HUES64 (cell line): ENCODE measurements around the gene PLP2.

ENCODE experiments used
- H3K27ac ChIP-seq: 2 replicates; pipeline ENCODE4 v1.7.0; 2013; ENCODE audit warnings: low read depth, low read length, inconsistent platforms
- H3K27me3 ChIP-seq: 2 replicates; pipeline ENCODE4 v1.6.1; 2013; ENCODE audit warnings: mild to moderate bottlenecking, low read length; ENCODE audit not compliant: insufficient read depth
- H3K36me3 ChIP-seq: 2 replicates; pipeline ENCODE4 v1.6.1; 2013; ENCODE audit warnings: mild to moderate bottlenecking, low read length; ENCODE audit not compliant: insufficient read depth
- H3K4me1 ChIP-seq: 2 replicates; pipeline ENCODE4 v1.6.1; 2013; ENCODE audit warnings: mild to moderate bottlenecking, low read length, moderate library complexity; ENCODE audit not compliant: insufficient read depth
- H3K4me3 ChIP-seq: 2 replicates; pipeline ENCODE4 v1.5.1; 2013; ENCODE audit warnings: mild to moderate bottlenecking, low read length, moderate library complexity
- H3K9ac ChIP-seq: 2 replicates; pipeline ENCODE4 v1.6.1; 2013; ENCODE audit warnings: mild to moderate bottlenecking, low read depth, low read length
- H3K9me3 ChIP-seq: 2 replicates; pipeline ENCODE4 v1.6.1; 2013; ENCODE audit warnings: low read depth, low read length; ENCODE audit not compliant: insufficient read depth
- WGBS: fragments of 150-250, 120-280 bp; methylation state at CpG from one replicate; pipeline ENCODE4 v1.1.7; 2013; ENCODE audit warnings: missing lambda C conversion rate; 5-methylcytosine and 5-hydroxymethylcytosine counted together

PLP2 gene

GRCh38 chrX:49203536-49203935 lies 31.8 kb downstream of the PLP2 start:
- Histone ChIP-seq H3K9ac (no peak overlapping the region), H3K27me3 (peaks cover 8% of the 10 kb centered on the region; the same call in 1 of the 2 replicates), H3K36me3 (no peaks in the 10 kb centered on the region), H3K27ac (no peak overlapping the region), H3K4me3 (no peak overlapping the region), H3K9me3 (no peaks in the 10 kb centered on the region), H3K4me1 (no peaks in the 10 kb centered on the region)
- 75% methylated on average over 3 of the region's 3 CpGs for WGBS

- 0 out of 2 replicates have a peak, but pooled peaks cover 6% of the 10 kb centered on the region for H3K27me3 ChIP-seq
- no peaks in the 10 kb centered on the region for H3K9me3 ChIP-seq
- no peak overlapping the region for H3K27ac ChIP-seq
- H3K4me1 ChIP-seq, result no peaks in the 10 kb centered on the region
- WGBS, result 94% methylated on average over 6 of the region's 6 CpGs
- H3K4me3 ChIP-seq, result no peak overlapping the region
- H3K36me3 ChIP-seq, result no peaks in the 10 kb centered on the region
- no peak overlapping the region for H3K9ac ChIP-seq
Measured at GRCh38 chrX:49204017-49204416, 32.3 kb downstream of the PLP2 start.

- WGBS, result 83% methylated on average over 2 of the region's 4 CpGs
Measured at GRCh38 chrX:49204709-49205108, 33.0 kb downstream of the PLP2 start.

GRCh38 chrX:49205443-49205842 lies 33.7 kb downstream of the PLP2 start:
- Histone ChIP-seq H3K27me3 (no peaks in the 10 kb centered on the region), H3K9me3 (no peaks in the 10 kb centered on the region), H3K4me1 (no peaks in the 10 kb centered on the region), H3K4me3 (no peak overlapping the region), H3K36me3 (no peaks in the 10 kb centered on the region), H3K27ac (no peak overlapping the region), H3K9ac (no peak overlapping the region)
- 91% methylated on average over 12 of the region's 13 CpGs for WGBS

More at GRCh38 chrX:49204709-49205108, 33.0 kb downstream of the PLP2 start:
- Histone ChIP-seq H3K4me3 (no peak overlapping the region), H3K9ac (no peak overlapping the region), H3K4me1 (no peaks in the 10 kb centered on the region), H3K27ac (no peak overlapping the region), H3K9me3 (no peaks in the 10 kb centered on the region), H3K27me3 (no peaks in the 10 kb centered on the region), H3K36me3 (no peaks in the 10 kb centered on the region)

GRCh38 chrX:49206543-49206942 lies 34.8 kb downstream of the PLP2 start:
- Histone ChIP-seq H3K9me3 (no peaks in the 10 kb centered on the region), H3K36me3 (no peaks in the 10 kb centered on the region), H3K27me3 (no peaks in the 10 kb centered on the region), H3K27ac (no peak overlapping the region), H3K9ac (no peak overlapping the region), H3K4me3 (no peak overlapping the region), H3K4me1 (no peaks in the 10 kb centered on the region)
- WGBS, result 94% methylated on average over 8 of the region's 8 CpGs

- Histone ChIP-seq H3K9me3 (no peaks in the 10 kb centered on the region), H3K27ac (no peak overlapping the region), H3K27me3 (no peaks in the 10 kb centered on the region), H3K4me3 (no peak overlapping the region), H3K4me1 (no peaks in the 10 kb centered on the region), H3K36me3 (no peaks in the 10 kb centered on the region), H3K9ac (no peak overlapping the region)
- WGBS, result 88% methylated on average over 5 of the region's 5 CpGs
Measured at GRCh38 chrX:49208399-49208798, 36.7 kb downstream of the PLP2 start.

- H3K4me3 ChIP-seq, result peak overlapping the region; percentile 31
- H3K27me3 ChIP-seq, result no peaks in the 10 kb centered on the region
- no peak overlapping the region for H3K9ac ChIP-seq
- H3K9me3 ChIP-seq, result no peaks in the 10 kb centered on the region
- WGBS, result 70% methylated on average over 25 of the region's 28 CpGs
- no peaks in the 10 kb centered on the region for H3K36me3 ChIP-seq
- H3K4me1 ChIP-seq, result no peaks in the 10 kb centered on the region
- no peak overlapping the region for H3K27ac ChIP-seq
Measured at GRCh38 chrX:49209434-49210251, 37.9 kb downstream of the PLP2 start.

GRCh38 chrX:49210406-49210805 lies 38.7 kb downstream of the PLP2 start:
- no peaks in the 10 kb centered on the region for H3K9me3 ChIP-seq
- H3K9ac ChIP-seq, result no peak overlapping the region
- no peaks in the 10 kb centered on the region for H3K36me3 ChIP-seq
- no peaks in the 10 kb centered on the region for H3K27me3 ChIP-seq
- no peak overlapping the region for H3K27ac ChIP-seq
- no peak overlapping the region for H3K4me3 ChIP-seq
- WGBS, result 94% methylated on average over 6 of the region's 8 CpGs
- H3K4me1 ChIP-seq, result no peaks in the 10 kb centered on the region

- no peaks in the 10 kb centered on the region for H3K4me1 ChIP-seq
- no peak overlapping the region for H3K4me3 ChIP-seq
- H3K9me3 ChIP-seq, result no peaks in the 10 kb centered on the region
- no peaks in the 10 kb centered on the region for H3K27me3 ChIP-seq
- no peaks in the 10 kb centered on the region for H3K36me3 ChIP-seq
- H3K27ac ChIP-seq, result no peak overlapping the region
- 95% methylated on average over 7 of the region's 9 CpGs for WGBS
- no peak overlapping the region for H3K9ac ChIP-seq
Measured at GRCh38 chrX:49211074-49211473, 39.4 kb downstream of the PLP2 start.

- no peak overlapping the region for H3K27ac ChIP-seq
- no peak overlapping the region for H3K9ac ChIP-seq
- H3K4me1 ChIP-seq, result no peaks in the 10 kb centered on the region
- H3K9me3 ChIP-seq, result no peaks in the 10 kb centered on the region
- H3K27me3 ChIP-seq, result no peaks in the 10 kb centered on the region
- WGBS, result 93% methylated on average over 2 of the region's 2 CpGs
- H3K4me3 ChIP-seq, result no peak overlapping the region
- no peaks in the 10 kb centered on the region for H3K36me3 ChIP-seq
Measured at GRCh38 chrX:49212209-49212608, 40.5 kb downstream of the PLP2 start.

- H3K27me3 ChIP-seq, result no peaks in the 10 kb centered on the region
- 81% methylated on average over 1 of the region's 1 CpG for WGBS
- no peak overlapping the region for H3K9ac ChIP-seq
- no peaks in the 10 kb centered on the region for H3K4me1 ChIP-seq
- H3K4me3 ChIP-seq, result no peak overlapping the region
- no peaks in the 10 kb centered on the region for H3K9me3 ChIP-seq
- no peaks in the 10 kb centered on the region for H3K36me3 ChIP-seq
- H3K27ac ChIP-seq, result no peak overlapping the region
Measured at GRCh38 chrX:49212861-49213260, 41.2 kb downstream of the PLP2 start.

GRCh38 chrX:49214416-49214815 lies 42.7 kb downstream of the PLP2 start:
- WGBS, result 98% methylated on average over 2 of the region's 2 CpGs

More at GRCh38 chrX:49214416-49214815, 42.7 kb downstream of the PLP2 start:
- H3K27ac ChIP-seq, result no peak overlapping the region
- no peak overlapping the region for H3K4me3 ChIP-seq
- no peaks in the 10 kb centered on the region for H3K4me1 ChIP-seq
- H3K27me3 ChIP-seq, result no peaks in the 10 kb centered on the region
- no peak overlapping the region for H3K9ac ChIP-seq
- H3K36me3 ChIP-seq, result no peaks in the 10 kb centered on the region
- H3K9me3 ChIP-seq, result no peaks in the 10 kb centered on the region
